ENCODE measurements around the gene JADE2.

GRCh38 chr5:134570365-134570758 is 44.9 kb downstream of the JADE2 start:
- TF ChIP-seq REST (IDR thresholded peaks at IDR 0.05; ENCODE audit: low read depth) (no peak), MAX (IDR thresholded peaks at IDR 0.05) (no peak), NFIC (IDR thresholded peaks at IDR 0.05) (no peak), CEBPB (IDR thresholded peaks at IDR 0.05) (no peak), RAD21 (IDR thresholded peaks at IDR 0.05; ENCODE audit: low read depth) (no peak), TAF1 (IDR thresholded peaks at IDR 0.05; ENCODE audit: low read depth) (no peak), EP300 (IDR thresholded peaks at IDR 0.05; ENCODE audit: borderline replicate concordance) (no peak), YY1 (IDR thresholded peaks at IDR 0.05; ENCODE audit: low read depth) (no peak), TEAD4 (IDR thresholded peaks at IDR 0.05) (no peak), FOXM1 (IDR thresholded peaks at IDR 0.05; ENCODE audit: borderline replicate concordance, low read depth) (no peak), TCF12 (IDR thresholded peaks at IDR 0.05; ENCODE audit: low read depth) (no peak), EGR1 (IDR thresholded peaks at IDR 0.05) (no peak)

Data from Ishikawa (cell line).